Stromal cell of bone marrow (primary cell): ENCODE measurements around the gene HERC2.
"Not testable (repeated sequence)": the region's sequence is repeated elsewhere in the genome, so short reads cannot be mapped to it uniquely, and the experiment has no call there.

Source experiments
- DNase-seq: peaks from one replicate; pipeline ENCODE4 v3.0.0-alpha.2; 2012; ENCODE audit warnings: low read depth

Gene HERC2, protein sequence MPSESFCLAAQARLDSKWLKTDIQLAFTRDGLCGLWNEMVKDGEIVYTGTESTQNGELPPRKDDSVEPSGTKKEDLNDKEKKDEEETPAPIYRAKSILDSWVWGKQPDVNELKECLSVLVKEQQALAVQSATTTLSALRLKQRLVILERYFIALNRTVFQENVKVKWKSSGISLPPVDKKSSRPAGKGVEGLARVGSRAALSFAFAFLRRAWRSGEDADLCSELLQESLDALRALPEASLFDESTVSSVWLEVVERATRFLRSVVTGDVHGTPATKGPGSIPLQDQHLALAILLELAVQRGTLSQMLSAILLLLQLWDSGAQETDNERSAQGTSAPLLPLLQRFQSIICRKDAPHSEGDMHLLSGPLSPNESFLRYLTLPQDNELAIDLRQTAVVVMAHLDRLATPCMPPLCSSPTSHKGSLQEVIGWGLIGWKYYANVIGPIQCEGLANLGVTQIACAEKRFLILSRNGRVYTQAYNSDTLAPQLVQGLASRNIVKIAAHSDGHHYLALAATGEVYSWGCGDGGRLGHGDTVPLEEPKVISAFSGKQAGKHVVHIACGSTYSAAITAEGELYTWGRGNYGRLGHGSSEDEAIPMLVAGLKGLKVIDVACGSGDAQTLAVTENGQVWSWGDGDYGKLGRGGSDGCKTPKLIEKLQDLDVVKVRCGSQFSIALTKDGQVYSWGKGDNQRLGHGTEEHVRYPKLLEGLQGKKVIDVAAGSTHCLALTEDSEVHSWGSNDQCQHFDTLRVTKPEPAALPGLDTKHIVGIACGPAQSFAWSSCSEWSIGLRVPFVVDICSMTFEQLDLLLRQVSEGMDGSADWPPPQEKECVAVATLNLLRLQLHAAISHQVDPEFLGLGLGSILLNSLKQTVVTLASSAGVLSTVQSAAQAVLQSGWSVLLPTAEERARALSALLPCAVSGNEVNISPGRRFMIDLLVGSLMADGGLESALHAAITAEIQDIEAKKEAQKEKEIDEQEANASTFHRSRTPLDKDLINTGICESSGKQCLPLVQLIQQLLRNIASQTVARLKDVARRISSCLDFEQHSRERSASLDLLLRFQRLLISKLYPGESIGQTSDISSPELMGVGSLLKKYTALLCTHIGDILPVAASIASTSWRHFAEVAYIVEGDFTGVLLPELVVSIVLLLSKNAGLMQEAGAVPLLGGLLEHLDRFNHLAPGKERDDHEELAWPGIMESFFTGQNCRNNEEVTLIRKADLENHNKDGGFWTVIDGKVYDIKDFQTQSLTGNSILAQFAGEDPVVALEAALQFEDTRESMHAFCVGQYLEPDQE (N-terminal part only)

GRCh38 chr15:28322129-28322588 lies at the start of gene HERC2:
Gene HERC2 (minus strand): TSS chr15:28322179. CDS start chr15:28321433, 746 bp downstream.
- DNase-seq: not testable (repeated sequence)

DNA sequence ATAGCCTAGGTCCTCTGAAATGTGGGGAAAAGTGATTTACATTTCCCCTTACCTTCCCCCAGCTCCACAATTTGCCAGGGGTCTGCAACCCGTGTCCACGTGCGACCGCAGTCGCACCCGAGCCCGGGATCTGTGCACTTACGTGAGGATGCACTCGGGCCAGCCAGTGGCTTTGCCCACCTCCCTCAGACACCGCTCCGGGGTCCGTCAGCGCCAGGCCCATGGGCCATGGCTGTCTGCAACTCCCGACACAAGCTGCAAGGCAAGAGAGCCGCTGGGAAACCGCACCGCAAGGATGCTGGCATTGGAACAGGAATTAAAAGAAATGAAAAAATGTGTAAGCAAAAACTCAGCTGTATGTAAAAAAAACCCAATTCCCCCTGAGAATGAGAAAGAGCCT lies 43.5 kb upstream of the HERC2 start:
- DNase-seq: not testable (repeated sequence)

DNA sequence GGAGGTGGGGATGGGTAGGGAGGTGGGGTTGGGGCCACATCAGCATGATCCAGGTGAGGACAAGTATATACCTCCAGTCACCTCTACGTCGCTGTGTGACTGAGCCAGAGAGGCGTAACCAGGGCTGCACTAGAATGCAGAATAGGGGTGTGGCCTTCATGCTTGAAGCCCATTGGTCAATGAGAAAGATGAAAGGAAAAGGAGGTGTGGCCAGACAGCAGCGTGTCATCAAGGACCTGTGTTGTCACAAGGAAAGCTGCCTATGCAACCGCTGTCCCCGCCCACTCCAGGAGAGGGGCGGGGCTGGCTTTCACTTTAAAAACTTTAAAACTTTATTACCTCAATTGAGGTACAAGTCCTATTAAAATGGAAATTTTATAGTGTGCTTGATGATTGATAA lies 36.0 kb upstream of the HERC2 start, which contains the start of gene GOLGA6L24:
Gene GOLGA6L24 (minus strand): TSS at position 101 of the 400 bp plus-strand sequence. CDS start 61 bp downstream, at position 40.
- not testable (repeated sequence) for DNase-seq

DNA sequence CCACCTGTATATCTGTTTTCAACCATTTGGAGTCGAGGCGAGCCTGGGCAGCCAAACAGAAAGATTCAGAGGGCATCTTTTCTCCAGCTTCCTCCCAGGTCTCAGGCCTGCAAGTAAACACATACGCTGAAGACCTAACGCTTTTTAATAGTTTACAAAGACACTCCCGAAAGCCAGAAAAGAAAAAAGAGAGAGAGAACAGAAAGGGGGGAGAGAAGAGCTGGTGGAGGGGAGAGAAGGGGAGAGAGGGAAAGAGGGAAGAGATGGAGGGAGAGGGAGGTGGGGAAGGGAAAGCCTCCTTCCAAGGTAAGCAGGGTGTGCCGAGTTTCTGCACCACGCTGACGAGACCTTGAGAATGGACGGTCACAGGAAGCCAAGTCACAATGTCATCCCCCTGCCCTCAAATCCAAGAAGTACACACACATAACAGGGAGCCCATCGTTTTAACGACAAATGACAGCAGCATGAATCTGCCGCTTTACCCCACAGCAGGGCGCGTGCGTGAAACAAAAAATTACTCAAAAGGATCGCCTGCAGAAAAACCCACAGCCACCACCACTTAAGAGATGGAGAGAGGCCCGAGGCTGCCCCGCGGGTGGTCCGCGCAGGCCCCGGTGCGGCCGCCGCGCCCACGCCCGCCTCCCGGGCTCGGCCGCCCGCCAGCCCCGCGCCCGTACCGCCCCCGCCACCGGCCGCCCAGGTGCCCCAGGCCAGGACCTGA lies 461 bp downstream of the HERC2 start:
- not testable (repeated sequence) for DNase-seq

DNA sequence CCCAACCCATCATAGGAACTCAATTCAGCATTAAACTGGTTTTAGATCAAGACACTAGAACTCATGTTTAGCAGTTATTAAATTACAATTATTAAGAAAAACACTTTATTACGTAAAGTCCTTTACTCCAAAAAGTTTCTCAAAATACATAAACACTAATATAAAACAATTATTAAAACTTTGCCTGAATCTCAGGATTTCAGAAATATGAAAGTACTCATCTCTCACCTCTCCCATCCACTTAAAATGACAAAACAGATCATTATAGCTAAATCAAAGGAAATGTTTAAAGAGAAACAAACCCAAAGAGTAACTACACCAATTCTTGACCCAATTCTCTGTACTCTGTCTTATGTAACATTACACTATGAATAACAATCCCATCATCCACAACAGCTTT lies 2.3 kb downstream of the HERC2 start:
- DNase-seq: not testable (repeated sequence)

DNA sequence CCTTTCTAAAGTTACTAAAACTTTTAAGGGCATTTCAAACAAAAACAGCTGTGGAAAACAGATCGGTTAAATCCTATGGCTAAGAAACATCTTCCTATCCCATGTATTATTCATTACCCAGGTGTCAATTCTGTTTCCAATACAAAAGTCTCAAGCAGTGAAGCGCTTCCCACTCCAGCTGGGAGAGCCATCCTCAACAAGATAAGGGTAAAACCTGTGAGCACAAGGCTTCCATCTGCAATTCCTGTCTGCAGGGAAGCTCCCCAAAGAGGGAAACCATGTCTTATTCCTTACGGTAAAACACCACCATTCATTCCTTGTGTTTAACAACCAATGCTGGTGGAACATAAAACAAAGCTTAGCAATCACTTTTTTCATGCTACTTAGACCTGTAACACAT lies 3.2 kb downstream of the HERC2 start:
- DNase-seq: not testable (repeated sequence)

- DNase-seq: not testable (repeated sequence)
These were observed 3.9 kb downstream of the HERC2 start for GRCh38 chr15:28318122-28318521.

DNA sequence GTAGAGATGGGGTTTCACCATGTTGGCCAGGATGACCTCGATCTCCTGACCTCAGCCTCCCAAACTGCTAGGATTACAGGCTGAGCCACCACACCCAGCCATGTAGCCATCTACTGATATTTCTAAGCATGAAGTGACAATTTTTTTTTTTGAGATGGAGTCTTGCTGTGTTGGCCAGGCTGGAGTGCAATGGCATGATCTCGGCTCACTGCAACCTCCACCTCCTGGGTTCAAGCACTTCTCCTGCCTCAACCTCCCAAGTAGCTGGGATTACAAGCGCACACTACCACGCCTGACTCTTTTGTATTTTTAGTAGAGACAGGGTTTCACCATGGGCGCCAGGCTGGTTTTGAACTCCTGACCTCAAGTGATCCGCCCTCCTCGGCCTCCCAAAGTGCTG lies 5.0 kb downstream of the HERC2 start:
- DNase-seq: not testable (repeated sequence)

DNA sequence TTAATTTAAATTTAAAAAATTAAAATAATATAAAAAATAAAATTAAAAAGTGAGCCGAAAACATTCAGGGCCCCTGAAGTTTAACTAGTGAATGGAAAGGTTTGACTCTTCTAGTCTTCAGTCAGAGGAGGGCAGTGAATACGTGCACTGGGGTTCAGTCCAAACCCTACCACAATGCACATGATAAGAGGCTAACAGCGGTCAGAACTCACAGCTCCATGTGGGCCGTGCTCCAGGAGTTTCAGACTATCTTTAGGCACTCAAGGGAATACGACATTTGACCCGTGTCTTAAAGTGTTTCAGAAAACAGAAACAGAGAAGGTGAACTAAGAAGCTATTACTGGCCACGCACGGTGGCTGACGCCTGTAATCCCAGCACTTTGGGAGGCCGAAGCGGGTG lies 11.5 kb downstream of the HERC2 start:
- not testable (repeated sequence) for DNase-seq

- DNase-seq: not testable (repeated sequence)
These were observed 13.3 kb downstream of the HERC2 start for GRCh38 chr15:28308718-28309117.

GRCh38 chr15:28305700-28306099 lies 16.3 kb downstream of the HERC2 start:
- DNase-seq: not testable (repeated sequence)

DNA sequence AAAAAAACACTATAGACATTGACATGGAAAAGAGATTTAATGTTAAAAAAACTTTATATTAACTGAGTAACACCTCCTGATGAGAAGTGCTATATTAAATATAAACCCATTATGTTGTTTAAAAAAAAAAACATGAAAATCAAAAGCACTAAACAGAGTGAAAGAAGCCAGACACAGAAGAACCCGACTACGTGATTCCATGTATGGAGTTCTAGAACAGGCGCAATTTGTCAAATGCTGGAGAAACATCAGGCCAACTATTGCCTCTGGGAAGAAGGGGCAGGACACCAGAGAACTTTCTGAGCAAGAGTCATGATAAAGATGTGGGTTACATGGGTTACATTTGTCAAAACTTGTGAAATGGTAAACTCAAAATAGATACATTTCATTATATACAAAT lies 24.5 kb downstream of the HERC2 start:
- not testable (repeated sequence) for DNase-seq

DNA sequence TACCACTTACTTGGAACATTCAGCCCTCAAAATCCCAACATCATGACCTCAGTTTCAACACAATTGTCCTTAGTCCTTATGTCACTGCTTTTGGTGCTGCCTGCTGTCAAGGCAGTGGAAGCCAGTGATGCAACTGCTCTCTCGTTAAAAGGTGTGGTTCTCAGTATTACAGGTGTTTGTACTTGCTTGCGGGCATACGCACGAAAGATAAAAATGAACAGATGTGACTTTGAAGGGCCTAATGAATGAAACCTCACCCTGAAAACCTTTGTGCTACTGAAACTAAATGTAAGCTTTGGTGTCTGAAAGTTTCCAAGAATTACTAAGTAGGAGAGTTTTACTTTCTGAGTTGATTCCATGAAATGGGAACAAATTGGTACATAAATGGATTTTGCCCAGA lies 25.2 kb downstream of the HERC2 start:
- not testable (repeated sequence) for DNase-seq

GRCh38 chr15:28295009-28295563 lies 26.9 kb downstream of the HERC2 start:
- DNase-seq: not testable (repeated sequence)

GRCh38 chr15:28294560-28294959 lies 27.4 kb downstream of the HERC2 start:
- not testable (repeated sequence) for DNase-seq

DNA sequence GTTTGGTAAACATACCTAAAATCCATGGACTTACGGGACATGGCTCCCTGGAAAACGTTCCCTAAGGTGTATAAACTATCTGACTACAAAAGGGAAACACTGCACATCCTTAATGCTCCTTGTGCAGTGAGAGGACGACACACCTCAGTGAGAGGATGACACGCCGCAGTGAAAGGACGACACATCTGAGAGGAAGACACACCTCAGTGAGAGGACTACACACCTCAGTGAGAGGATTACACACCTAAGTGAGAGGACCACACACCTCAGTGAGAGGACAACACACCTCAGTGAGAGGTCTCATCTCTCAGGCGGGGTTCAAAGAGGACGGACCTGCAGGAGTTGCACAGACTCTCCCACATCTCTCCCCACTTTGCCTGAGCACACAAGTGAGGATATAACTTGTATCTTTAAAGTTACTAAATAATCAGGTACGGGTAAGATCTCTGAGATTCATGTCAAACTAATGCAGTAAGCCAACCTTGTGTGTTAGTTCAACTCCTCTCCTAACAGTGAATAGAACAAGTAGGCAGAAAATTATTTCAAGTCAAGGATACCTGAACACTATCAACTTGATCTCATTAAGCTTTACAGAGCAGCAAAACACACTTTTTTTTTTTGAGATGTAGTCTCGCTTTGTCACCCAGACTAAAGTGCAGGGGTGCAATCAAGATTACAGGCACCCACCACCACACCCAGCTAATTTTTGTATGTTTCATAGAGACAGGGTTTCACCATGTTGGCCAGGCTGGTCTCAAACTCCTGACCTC lies 32.1 kb downstream of the HERC2 start:
- no peak for DNase-seq

DNA sequence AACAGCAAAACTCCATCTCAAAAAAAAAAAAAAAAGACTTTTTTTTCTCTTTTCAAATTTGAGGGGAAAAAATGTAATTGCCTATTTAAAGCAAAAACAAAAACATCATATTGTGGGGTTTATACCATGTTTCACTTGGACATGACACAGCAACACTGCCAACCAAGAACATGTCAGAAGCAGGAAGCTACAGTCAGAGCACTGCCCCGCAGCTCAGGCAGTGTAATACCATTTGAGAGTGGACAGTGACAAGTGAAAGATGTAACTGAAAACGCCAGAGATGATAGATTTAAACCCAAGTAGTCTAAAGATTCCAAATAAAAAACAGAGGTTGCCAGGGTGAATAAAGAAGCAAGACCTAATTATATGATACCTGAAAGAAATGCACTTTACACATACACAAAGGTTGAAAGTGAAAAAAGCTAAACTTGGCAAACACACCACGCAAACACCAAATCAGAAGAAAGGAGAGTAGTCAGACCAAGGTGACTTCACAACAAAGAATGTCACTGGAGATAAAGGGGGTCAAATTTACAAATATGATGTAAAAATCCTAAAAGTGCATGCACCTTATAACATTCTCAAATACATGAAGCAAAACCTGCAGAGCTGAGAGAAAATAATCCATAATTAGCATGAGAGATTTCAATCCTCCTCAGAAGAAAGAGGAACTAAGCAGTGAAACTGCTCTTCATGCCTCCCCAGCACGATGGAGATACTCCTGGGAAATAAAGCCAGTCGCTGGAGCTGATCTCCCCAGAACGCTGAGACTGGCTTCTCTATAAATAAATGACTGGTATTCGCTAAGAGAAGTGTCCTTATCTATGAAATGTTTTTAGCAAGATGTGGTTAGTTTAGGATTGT lies 32.9 kb downstream of the HERC2 start:
- DNase-seq: not testable (repeated sequence)

DNA sequence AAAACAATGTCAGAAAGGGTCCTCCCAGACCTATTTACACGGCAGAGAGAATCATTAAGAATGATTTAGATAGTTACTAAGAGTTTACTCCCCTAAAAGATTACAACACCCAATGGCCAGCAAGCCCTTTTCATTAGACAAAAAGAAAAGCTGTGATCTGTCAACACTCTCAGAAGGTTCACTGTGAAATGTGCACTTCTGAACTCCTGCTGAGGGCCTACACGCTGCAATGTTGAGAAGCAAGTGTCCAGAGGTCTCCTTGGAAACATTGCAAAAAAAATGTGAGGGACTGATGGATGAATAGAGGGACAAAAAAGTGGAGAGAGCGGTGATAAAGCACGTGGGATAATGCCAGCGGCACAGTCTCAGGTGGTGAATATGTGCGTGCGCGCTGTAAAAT lies 35.3 kb downstream of the HERC2 start:
- DNase-seq: not testable (repeated sequence)

DNA sequence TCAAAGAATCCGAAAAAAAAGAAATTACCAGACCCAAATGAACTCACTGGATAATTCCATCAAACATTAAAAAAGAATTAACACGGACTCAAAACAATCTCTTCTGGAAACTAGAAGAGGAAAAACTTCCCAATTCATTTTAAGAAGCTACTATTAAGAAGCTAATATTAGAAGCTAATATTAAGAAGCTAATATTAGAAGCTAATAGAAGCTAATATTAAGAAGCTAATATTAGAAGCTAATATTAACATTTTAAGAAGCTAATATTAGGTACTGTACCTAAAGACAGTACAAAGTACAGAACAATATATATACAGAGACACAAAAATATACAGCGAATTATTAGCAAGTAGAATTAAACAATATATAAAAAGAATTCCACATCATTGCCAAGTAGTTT lies 35.9 kb downstream of the HERC2 start:
- no peak for DNase-seq
